HEK293T (cell line): ENCODE results near the gene HOXA3.

Experiments
- CTCF ChIA-PET: fragments of 350-600 bp; formaldehyde crosslinking; extraction: SDS; loops from one replicate; lab custom pipeline; 2021; ENCODE audit warnings: antibody characterized with exemption, inconsistent platforms; lab: Yijun Ruan, JAX
- POLR2A ChIA-PET: fragments of 350-600 bp; formaldehyde crosslinking; extraction: SDS; loops from one replicate; lab custom pipeline; 2020; ENCODE audit warnings: antibody characterized with exemption, inconsistent platforms; lab: Yijun Ruan, JAX
- DNase-seq: peaks from one replicate; pipeline ENCODE4 v3.0.0; 2012; ENCODE audit warnings: mixed read lengths; ENCODE audit errors: extremely low spot score
- ARNT ChIP-seq: fragments of 450-650 bp; IDR thresholded peaks from 2 replicates; pipeline ENCODE4 v1.6.1; 2017; ENCODE audit warnings: mild to moderate bottlenecking
- CTBP1 ChIP-seq: fragments of 450-650 bp; IDR thresholded peaks from 2 replicates; pipeline ENCODE4 v1.6.1; 2016; ENCODE audit warnings: borderline replicate concordance
- ELF4 ChIP-seq: fragments of 450-650 bp; IDR thresholded peaks from 2 replicates; pipeline ENCODE4 v1.6.1; 2017; ENCODE audit warnings: antibody characterized with exemption
- FOXA1 ChIP-seq: fragments of 450-650 bp; IDR thresholded peaks from 2 replicates; pipeline ENCODE4 v1.6.1; 2016; ENCODE audit warnings: mild to moderate bottlenecking
- FOXK2 ChIP-seq: fragments of 450-650 bp; IDR thresholded peaks from 2 replicates; pipeline ENCODE4 v1.6.1; 2016; ENCODE audit warnings: mild to moderate bottlenecking
- FOXM1 ChIP-seq: fragments of 450-650 bp; IDR thresholded peaks from 2 replicates; pipeline ENCODE4 v1.6.1; 2017; ENCODE audit warnings: mild to moderate bottlenecking, borderline replicate concordance
- HDGF ChIP-seq: fragments of 450-650 bp; IDR thresholded peaks from 2 replicates; pipeline ENCODE4 v1.6.1; 2017; ENCODE audit warnings: antibody characterized with exemption, borderline replicate concordance
- L3MBTL2 ChIP-seq: fragments of 450-650 bp; conservative IDR thresholded peaks from 2 replicates; pipeline ENCODE4 v1.6.1; 2016; ENCODE audit warnings: mild to moderate bottlenecking
- LEF1 ChIP-seq: fragments of 450-650 bp; IDR thresholded peaks from 2 replicates; pipeline ENCODE4 v1.6.1; 2017; ENCODE audit warnings: mild to moderate bottlenecking, borderline replicate concordance
- NFRKB ChIP-seq: fragments of 450-650 bp; IDR thresholded peaks from 2 replicates; pipeline ENCODE4 v1.6.1; 2016; ENCODE audit warnings: mild to moderate bottlenecking, moderate library complexity
- SP1 ChIP-seq: fragments of 450-650 bp; IDR thresholded peaks from 2 replicates; pipeline ENCODE4 v1.6.1; 2017
- SUZ12 ChIP-seq: fragments of 450-650 bp; IDR thresholded peaks from 2 replicates; pipeline ENCODE4 v1.6.1; 2016; ENCODE audit warnings: mild to moderate bottlenecking
- TARDBP ChIP-seq: fragments of 450-650 bp; IDR thresholded peaks from 2 replicates; pipeline ENCODE4 v1.6.1; 2016
- ZNF384 ChIP-seq: fragments of 450-650 bp; IDR thresholded peaks from 2 replicates; pipeline ENCODE4 v1.6.1; 2016
- TF ChIP-seq, protein P1 (sequence below): fragments of 450-650 bp; IDR thresholded peaks from 2 replicates; pipeline ENCODE4 v1.6.1; 2016

HOXA3 gene

GRCh38 chr7:27162561-27163287 is 10.3 kb upstream of the HOXA3 start:
- POLR2A ChIA-PET: interaction anchor here (0.5 to 3.9 kb wide), 10 partner anchors 10 to 964 kb away, joined by 3 to 45 read pairs (median 4); partner anchors contain the start of genes HOXA10, HOXA11, HOXA3 and HOXA5
- TF ChIP-seq ARNT (no peak), LEF1 (no peak), ZNF384 (no peak), SUZ12 (no peak), FOXM1 (no peak), FOXA1 (no peak)
- TF ChIP-seq, protein P1, sequence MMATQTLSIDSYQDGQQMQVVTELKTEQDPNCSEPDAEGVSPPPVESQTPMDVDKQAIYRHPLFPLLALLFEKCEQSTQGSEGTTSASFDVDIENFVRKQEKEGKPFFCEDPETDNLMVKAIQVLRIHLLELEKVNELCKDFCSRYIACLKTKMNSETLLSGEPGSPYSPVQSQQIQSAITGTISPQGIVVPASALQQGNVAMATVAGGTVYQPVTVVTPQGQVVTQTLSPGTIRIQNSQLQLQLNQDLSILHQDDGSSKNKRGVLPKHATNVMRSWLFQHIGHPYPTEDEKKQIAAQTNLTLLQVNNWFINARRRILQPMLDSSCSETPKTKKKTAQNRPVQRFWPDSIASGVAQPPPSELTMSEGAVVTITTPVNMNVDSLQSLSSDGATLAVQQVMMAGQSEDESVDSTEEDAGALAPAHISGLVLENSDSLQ: peak; percentile 56
- CTCF ChIA-PET: interaction anchor here (0.7 to 3.5 kb wide), 6 partner anchors 13 to 793 kb away, joined by 3 to 23 read pairs (median 10); partner anchors contain the start of gene HOXA5
- DNase-seq: no peak

- TF ChIP-seq, protein P1: no peak
- TF ChIP-seq ELF4: no peak
- TF ChIP-seq L3MBTL2: no peak
- TF ChIP-seq ZNF384: no peak
- TF ChIP-seq NFRKB: no peak
- TF ChIP-seq HDGF: no peak
- TF ChIP-seq SP1: no peak
- TF ChIP-seq FOXK2: no peak
- no peak for TF ChIP-seq TARDBP
- DNase-seq: no peak
- ChIA-PET POLR2A (interaction anchor here (0.7 to 3.9 kb wide), 14 partner anchors 8 to 963 kb away, joined by 3 to 45 read pairs (median 4); partner anchors contain the start of genes HOXA11, HOXA3, HOXA4 and HOXA5), CTCF (interaction anchor here (0.5 to 3.5 kb wide), 12 partner anchors 12 to 954 kb away, joined by 3 to 23 read pairs (median 4); partner anchors contain the start of gene HOXA5)
These were observed 9.6 kb upstream of the HOXA3 start for GRCh38 chr7:27161721-27162560.

- POLR2A ChIA-PET: interaction anchor here (0.6 to 3.9 kb wide), 21 partner anchors 9 to 1299 kb away, joined by 3 to 45 read pairs (median 3); partner anchors contain the start of genes HNRNPA2B1, HOXA11, HOXA3 and HOXA4
- DNase-seq: no peak
- CTCF ChIA-PET: interaction anchor here (0.5 to 3.5 kb wide), 19 partner anchors 11 to 953 kb away, joined by 3 to 23 read pairs (median 4); partner anchors contain the start of gene HOXA5
- TF ChIP-seq SUZ12 (no peak), FOXM1 (no peak), FOXK2 (no peak), L3MBTL2 (no peak), ZNF384 (no peak), ARNT (no peak), ELF4 (no peak), LEF1 (0 out of 2 replicates have a peak, but pooled peaks have one; percentile 35)
These were observed 8.9 kb upstream of the HOXA3 start for GRCh38 chr7:27161214-27161720.

- ChIA-PET CTCF (interaction anchor here (0.6 to 3.5 kb wide), 18 partner anchors 11 to 793 kb away, joined by 3 to 23 read pairs (median 4); partner anchors contain the start of gene HOXA5), POLR2A (interaction anchor here (0.6 to 3.9 kb wide), 20 partner anchors 10 to 1298 kb away, joined by 3 to 45 read pairs (median 3); partner anchors contain the start of genes HNRNPA2B1, HOXA11, HOXA3 and HOXA4)
- DNase-seq: peak; percentile 61
- TF ChIP-seq ZNF384 (no peak), SP1 (no peak), CTBP1 (no peak), HDGF (no peak), FOXA1 (no peak), LEF1 (no peak), ELF4 (no peak)
These were observed 8.3 kb upstream of the HOXA3 start for GRCh38 chr7:27160546-27161213.

DNA sequence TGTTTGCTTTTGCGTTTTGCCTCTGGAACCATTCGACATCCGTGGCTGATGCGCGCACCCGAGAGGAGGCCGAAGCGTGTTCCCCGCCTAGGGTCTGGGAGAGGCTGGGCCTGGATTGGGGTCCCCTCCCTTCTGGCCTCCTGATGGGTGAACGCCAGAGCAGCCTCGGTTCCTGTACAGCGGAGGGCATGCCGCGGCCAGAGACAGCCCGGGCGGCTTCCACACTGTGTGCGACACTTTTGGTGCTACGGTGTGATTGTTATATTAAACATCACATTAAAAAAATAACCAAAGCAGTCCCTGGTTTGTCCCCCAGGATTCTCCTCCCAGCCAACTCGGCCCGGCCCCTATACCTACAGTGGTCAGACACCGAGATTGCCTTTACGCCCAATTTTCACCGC is 7.8 kb upstream of the HOXA3 start:
- ChIA-PET CTCF (interaction anchor here (0.9 to 3.5 kb wide), 8 partner anchors 9 to 791 kb away, joined by 3 to 23 read pairs (median 4); no protein-coding TSS in a partner anchor), POLR2A (interaction anchor here (0.9 to 17.5 kb wide), 8 partner anchors 10 to 1298 kb away, joined by 3 to 367 read pairs (median 6); partner anchors contain the start of genes HOXA10, HOXA3, HOXA5 and HOXA6)
- DNase-seq: no peak
- TF ChIP-seq ARNT: no peak
- peak; percentile 44; the same call in 1 of the 2 replicates for TF ChIP-seq L3MBTL2
- TF ChIP-seq NFRKB: no peak
- TF ChIP-seq, protein P1: no peak
- TF ChIP-seq CTBP1: no peak
- no peak for TF ChIP-seq LEF1
